Fibroblast of lung (primary cell): Measurements from ENCODE around the gene ATP6V1G2. TPM values are rescaled to one million over a fixed set of nuclear protein-coding genes. Genes with fewer than 3 reads are reported as not detected.
A peak's percentile ranks its signal among the peaks of the same experiment; 100 is the strongest.
"Not testable (repeated sequence)": the region's sequence is repeated elsewhere in the genome, so short reads cannot be mapped to it uniquely, and the experiment has no call there.

Experiments
- DNase-seq, 2 donors: peaks; one replicate each; pipeline versions ENCODE4 v3.0.0 to v3.0.0-alpha.2; 2010; ENCODE audit warnings: low read depth in 2 of 2
- H2AFZ ChIP-seq: 2 replicates; pipeline ENCODE4 v1.5.1; 2012; ENCODE audit warnings: low read length, control low read depth, inconsistent platforms
- H3K27ac ChIP-seq: 2 replicates; pipeline ENCODE4 v1.5.1; 2011; ENCODE audit warnings: low read length, control low read depth; ENCODE audit not compliant: insufficient read depth
- H3K27me3 ChIP-seq: 2 replicates; pipeline ENCODE4 v1.5.1; 2011; ENCODE audit warnings: mild to moderate bottlenecking, low read length; ENCODE audit not compliant: control insufficient read depth, insufficient read depth
- H3K36me3 ChIP-seq: 2 replicates; pipeline ENCODE4 v1.5.1; 2011; ENCODE audit warnings: low read length; ENCODE audit not compliant: control insufficient read depth, insufficient read depth
- H3K4me1 ChIP-seq: 2 replicates; pipeline ENCODE4 v1.5.1; 2011; ENCODE audit warnings: low read length; ENCODE audit not compliant: control insufficient read depth, insufficient read depth; ENCODE audit errors: extremely low read depth
- H3K4me2 ChIP-seq: 2 replicates; pipeline ENCODE4 v1.5.1; 2011; ENCODE audit warnings: low read length, control low read depth; ENCODE audit not compliant: insufficient read depth; ENCODE audit errors: extremely low read depth
- H3K4me3 ChIP-seq, 4 experiments: fragments of 200-600 bp in 1 of 4; sonication (generic) in 1 of 4; replicated peaks in 1 of 4; 2 replicates each; pipeline ENCODE4 v1.5.1; 2011 to 2016; ENCODE audit warnings: low read length in 4 of 4, low read depth in 3 of 4, mild to moderate bottlenecking in 3 of 4, control low read depth in 2 of 4, inconsistent platforms in 1 of 4, mixed read lengths in 1 of 4; ENCODE audit not compliant: insufficient read depth in 1 of 4; ENCODE audit errors: control extremely low read depth in 1 of 4
- H3K79me2 ChIP-seq: 2 replicates; pipeline ENCODE4 v1.5.1; 2012; ENCODE audit warnings: mild to moderate bottlenecking, low read length, inconsistent platforms; ENCODE audit not compliant: control insufficient read depth, insufficient read depth
- H3K9ac ChIP-seq: 2 replicates; pipeline ENCODE4 v1.5.1; 2011; ENCODE audit warnings: mild to moderate bottlenecking, low read length, control low read depth; ENCODE audit not compliant: insufficient read depth
- H3K9me3 ChIP-seq: 2 replicates; pipeline ENCODE4 v1.5.1; 2012; ENCODE audit warnings: low read depth, low read length; ENCODE audit not compliant: control insufficient read depth, insufficient read depth
- H4K20me1 ChIP-seq: 2 replicates; pipeline ENCODE4 v1.5.1; 2011; ENCODE audit warnings: low read length; ENCODE audit not compliant: control insufficient read depth, insufficient read depth; ENCODE audit errors: extremely low read depth
- EZH2 ChIP-seq: IDR thresholded peaks from 2 replicates; pipeline ENCODE4 v1.5.1; 2012; ENCODE audit warnings: low read length, control low read depth, mild to moderate bottlenecking; ENCODE audit errors: missing control alignments
- polyA minus RNA-seq: library from RNA; depleted of rRNA, polyadenylated mRNA; stranded (reverse); fragments of >200 nt; gene quantifications from 2 replicates; pipeline ENCODE4 v1.2.3, GENCODE V29; 2011; ENCODE audit warnings: low replicate concordance
- polyA plus RNA-seq, 2 donors: library from polyadenylated mRNA; depleted of rRNA in 1 of 2; stranded (reverse) in 1 of 2; unstranded in 1 of 2; fragments of >200 nt; gene quantifications; 2 replicates each; pipeline ENCODE4 v1.2.1, GENCODE V29; 2011 to 2012; ENCODE audit warnings: missing spikeins in 1 of 2
- total RNA-seq: library from RNA; depleted of rRNA; stranded (reverse); fragments of >200 nt; gene quantifications from 2 replicates; pipeline ENCODE4 v1.2.1, GENCODE V29; 2014
- TF ChIP-seq, protein P1 (sequence below), 2 donors: IDR thresholded peaks in 1 of 2; conservative IDR thresholded peaks in 1 of 2; 1 replicate in 1 of 2; 2 replicates in 1 of 2; pipeline ENCODE4 v1.5.1; 2011 to 2012; ENCODE audit warnings: low read length in 2 of 2, control low read depth in 1 of 2, inconsistent platforms in 1 of 2, low read depth in 1 of 2, mild to moderate bottlenecking in 1 of 2

Gene ATP6V1G2
- 4.1 and 11.2 TPM in 2 replicates for total RNA-seq
- 9.1 and 16.0 TPM in 2 replicates for polyA plus RNA-seq
- 4.9 and 7.7 TPM in 2 replicates for polyA plus RNA-seq (2012)
- polyA minus RNA-seq = 0.52 and 5.2 TPM in 2 replicates

DNA sequence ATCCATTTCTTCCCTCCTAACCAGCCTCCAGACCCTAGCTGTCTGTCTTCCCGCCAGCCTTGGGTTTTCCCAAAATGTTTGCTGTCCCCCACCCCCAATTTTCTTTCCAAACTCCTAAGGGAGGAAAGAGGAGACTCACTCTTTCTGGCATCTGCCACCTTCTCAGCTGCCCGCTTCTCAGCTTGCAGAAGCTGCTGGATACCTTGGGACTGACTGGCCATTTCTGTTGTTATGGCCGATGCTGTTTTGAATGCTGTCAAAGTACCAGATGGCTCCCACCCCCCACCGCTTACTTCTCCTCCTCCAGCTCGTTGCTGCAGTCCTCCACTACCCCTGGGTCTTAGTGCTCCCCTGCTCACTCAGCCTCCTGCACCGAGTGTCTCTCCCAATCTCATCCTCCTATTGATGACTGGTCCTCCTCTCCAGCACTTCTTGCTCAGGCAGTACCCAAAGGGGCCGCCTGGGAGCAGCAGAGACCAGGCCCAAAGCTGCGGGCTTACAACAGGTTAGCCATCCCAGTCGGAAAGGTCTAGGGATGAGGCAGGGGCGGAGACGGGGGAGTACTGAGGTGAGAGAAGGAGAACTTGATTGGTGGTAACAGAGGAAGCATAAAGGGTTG is at the start of gene ATP6V1G2:
ATP6V1G2 (minus strand) TSS at position 270 of the 619 bp plus-strand sequence; CDS start at position 221, 49 bp downstream.
- Histone ChIP-seq H3K79me2 (peaks cover 12% of the 10 kb centered on the region), H3K4me2 (peak within 1 kb of the TSS; percentile 87), H3K27ac (peak within 1 kb of the TSS; percentile 87), H3K9ac (no peak within 1 kb of the TSS), H3K27me3 (no peaks in the 10 kb centered on the region), H3K4me3 (peak within 1 kb of the TSS; percentile 51 to 76 (median 67)), H3K36me3 (no peaks in the 10 kb centered on the region), H2AFZ (peak within 1 kb of the TSS; percentile 93), H3K9me3 (no peaks in the 10 kb centered on the region), H3K4me1 (peaks cover 6% of the 10 kb centered on the region), H4K20me1 (no peaks in the 10 kb centered on the region)
- TF ChIP-seq, protein P1, sequence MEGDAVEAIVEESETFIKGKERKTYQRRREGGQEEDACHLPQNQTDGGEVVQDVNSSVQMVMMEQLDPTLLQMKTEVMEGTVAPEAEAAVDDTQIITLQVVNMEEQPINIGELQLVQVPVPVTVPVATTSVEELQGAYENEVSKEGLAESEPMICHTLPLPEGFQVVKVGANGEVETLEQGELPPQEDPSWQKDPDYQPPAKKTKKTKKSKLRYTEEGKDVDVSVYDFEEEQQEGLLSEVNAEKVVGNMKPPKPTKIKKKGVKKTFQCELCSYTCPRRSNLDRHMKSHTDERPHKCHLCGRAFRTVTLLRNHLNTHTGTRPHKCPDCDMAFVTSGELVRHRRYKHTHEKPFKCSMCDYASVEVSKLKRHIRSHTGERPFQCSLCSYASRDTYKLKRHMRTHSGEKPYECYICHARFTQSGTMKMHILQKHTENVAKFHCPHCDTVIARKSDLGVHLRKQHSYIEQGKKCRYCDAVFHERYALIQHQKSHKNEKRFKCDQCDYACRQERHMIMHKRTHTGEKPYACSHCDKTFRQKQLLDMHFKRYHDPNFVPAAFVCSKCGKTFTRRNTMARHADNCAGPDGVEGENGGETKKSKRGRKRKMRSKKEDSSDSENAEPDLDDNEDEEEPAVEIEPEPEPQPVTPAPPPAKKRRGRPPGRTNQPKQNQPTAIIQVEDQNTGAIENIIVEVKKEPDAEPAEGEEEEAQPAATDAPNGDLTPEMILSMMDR (conservative IDR thresholded peaks at IDR 0.05 in 1 of 2, IDR thresholded peaks at IDR 0.05 in 1 of 2; ENCODE audit: low read depth in 1 of 2, low read length in 2 of 2) = peak; percentile 98 to 99
- no peak for TF ChIP-seq EZH2
- DNase-seq = peak; percentile 88 to 97

DNA sequence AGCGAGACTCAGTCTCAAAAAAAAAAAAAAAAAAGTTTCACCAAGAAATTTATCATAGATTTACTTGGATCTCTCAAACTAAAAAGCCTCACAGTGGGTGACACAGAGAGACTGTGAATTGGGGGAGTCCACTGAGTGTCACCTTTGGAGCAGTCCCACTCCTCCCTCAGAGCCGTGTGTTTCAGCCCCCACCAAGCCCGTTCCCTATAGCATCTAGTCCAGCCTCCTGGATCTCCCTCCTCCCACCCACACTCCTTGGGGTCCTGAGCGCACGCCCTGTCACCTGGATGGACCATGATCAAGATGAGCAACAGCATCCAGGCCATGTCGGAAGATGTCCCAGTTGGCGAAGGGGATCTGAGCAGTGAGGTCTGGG is 46.0 kb upstream of the ATP6V1G2 start:
- Histone ChIP-seq H3K27ac (no peak overlapping the region), H3K9me3 (no peaks in the 10 kb centered on the region), H4K20me1 (no peaks in the 10 kb centered on the region), H3K4me3 (no peak overlapping the region), H3K4me1 (no peaks in the 10 kb centered on the region), H3K4me2 (no peak overlapping the region), H2AFZ (no peak overlapping the region), H3K9ac (no peak overlapping the region), H3K27me3 (no peaks in the 10 kb centered on the region), H3K36me3 (no peaks in the 10 kb centered on the region), H3K79me2 (no peaks in the 10 kb centered on the region)
- no peak for DNase-seq
- TF ChIP-seq, protein P1 (conservative IDR thresholded peaks at IDR 0.05 in 1 of 2, IDR thresholded peaks at IDR 0.05 in 1 of 2; ENCODE audit: low read depth in 1 of 2, low read length in 2 of 2) = no peak
- no peak for TF ChIP-seq EZH2

DNA sequence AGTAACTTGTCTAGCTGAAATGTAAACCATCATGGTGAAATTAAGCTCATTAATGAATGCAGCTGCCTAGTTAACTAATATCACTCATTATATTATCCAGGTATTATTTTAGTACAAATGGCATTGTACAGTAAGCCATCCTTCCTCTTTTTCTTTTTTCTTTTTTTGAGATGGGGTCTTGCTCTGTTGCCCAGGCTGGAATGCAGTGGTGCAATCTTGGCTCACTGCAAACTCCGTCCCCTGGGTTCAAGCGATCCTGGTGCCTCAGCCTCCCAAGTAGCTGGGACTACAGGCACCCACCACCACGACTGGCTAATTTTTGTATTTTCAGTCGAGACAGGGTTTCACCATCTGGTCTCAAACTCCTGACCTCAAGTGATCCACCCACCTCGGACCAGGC is 44.3 kb upstream of the ATP6V1G2 start:
- not testable (repeated sequence) for H3K4me1 ChIP-seq, H3K27ac ChIP-seq, H3K27me3 ChIP-seq, H4K20me1 ChIP-seq, H2AFZ ChIP-seq, H3K9ac ChIP-seq, H3K4me2 ChIP-seq, H3K79me2 ChIP-seq, H3K36me3 ChIP-seq, H3K9me3 ChIP-seq, H3K4me3 ChIP-seq, DNase-seq
